Heart right ventricle (tissue), 16 donors: ENCODE results near the gene MIGA1. TPM values are rescaled to one million over a fixed set of nuclear protein-coding genes. Genes with fewer than 3 reads are reported as not detected.

ENCODE experiments used
- ATAC-seq, 8 donors: fragments of 200-7000 bp; cut with Tn5 transposase; one replicate each; pipeline ENCODE4 v1.9.1; 2020; ENCODE audit warnings: mild to moderate bottlenecking in 8 of 8, moderate library complexity in 8 of 8, moderate number of reproducible peaks in 1 of 8
- DNase-seq, 2 donors: peaks; one replicate each; pipeline ENCODE4 v3.0.0-alpha.2; 2020
- H3K27ac ChIP-seq, 10 donors: fragments of 200-600 bp; sonication (generic) in 2 of 10; one replicate each; pipeline versions ENCODE4 v1.5.0 to v1.8.0; 2020 to 2022; ENCODE audit warnings: mild to moderate bottlenecking in 3 of 10
- H3K27me3 ChIP-seq, 7 donors: fragments of 200-600 bp; one replicate each; pipeline ENCODE4 v1.8.0; 2021 to 2022; ENCODE audit warnings: mild to moderate bottlenecking in 2 of 7
- H3K36me3 ChIP-seq, 9 donors: fragments of 200-600 bp; sonication (generic) in 1 of 9; one replicate each; pipeline versions ENCODE4 v1.5.0 to v1.8.0; 2020 to 2022; ENCODE audit warnings: mild to moderate bottlenecking in 2 of 9
- H3K4me1 ChIP-seq, 9 donors: fragments of 200-600 bp; sonication (generic) in 1 of 9; one replicate each; pipeline versions ENCODE4 v1.5.0 to v1.8.0; 2020 to 2022; ENCODE audit warnings: mild to moderate bottlenecking in 4 of 9
- H3K4me3 ChIP-seq, 10 donors: fragments of 200-600 bp; sonication (generic) in 2 of 10; one replicate each; pipeline versions ENCODE4 v1.5.0 to v1.8.0; 2020 to 2022; ENCODE audit warnings: mild to moderate bottlenecking in 7 of 10, moderate library complexity in 2 of 10
- H3K9me3 ChIP-seq, 11 donors: fragments of 200-600 bp in 10 of 11; sonication (generic) in 2 of 11; one replicate each; pipeline versions ENCODE4 v1.5.0 to v1.8.0; 2013 to 2022; ENCODE audit warnings: mild to moderate bottlenecking in 2 of 11, control low read depth in 1 of 11, moderate library complexity in 1 of 11
- WGBS, 2 donors: extraction: QIAGEN DNeasy Blood & Tissue Kit; methylation state at CpG; one replicate each; pipeline ENCODE4 v1.1.7; 2013; ENCODE audit warnings: inconsistent platforms in 1 of 2; 5-methylcytosine and 5-hydroxymethylcytosine counted together
- intact Hi-C, 10 donors: fragments of 100-400 bp; cut with DNase I; formaldehyde crosslinking; loops; one replicate each; pipeline versions ENCODE4 v1.11.1 to v1.14.2; 2022
- polyA plus RNA-seq, 2 donors: library from polyadenylated mRNA; stranded (reverse); fragments of 200-250 nt; gene quantifications; one replicate each; pipeline ENCODE4 v1.2.3, GENCODE V29; 2013
- total RNA-seq, 10 donors: library from RNA; stranded (reverse); fragmentation: NEBNext Ultra II Directional in 3 of 10; extraction: Animal tissue kit (Norgen Biotek cat#: 25700) in 3 of 10; gene quantifications; one replicate each; pipeline versions ENCODE4 v1.2.1 to v1.2.4, GENCODE V29; 2021 to 2023
- TF ChIP-seq, protein P1 (sequence below), 9 donors: fragments of 200-600 bp; sonication (generic) in 2 of 9; IDR thresholded peaks; one replicate each; pipeline versions ENCODE4 v1.5.0 to v1.8.0; 2021 to 2022; ENCODE audit warnings: antibody characterized with exemption in 9 of 9, mild to moderate bottlenecking in 5 of 9, moderate library complexity in 1 of 9
- donor health status: Arrhythmogenic right ventricular cardiomyopathy.
- donor health status: ischemic (EF 13 %, LVEDD 7.1; RV severe dilation, severe dysfunction).
- donor health status: healthy with polysubstance abuse.
- donor health status: DM: no; HTN: yes; CAD: no.
- donor health status: DM: no; HTN: no; CAD: no.
- donor health status: ischemic (EF 25% LVEDD 6.9; RV normal size, moderate dysfunction).
- donor health status: ischemic (EF 25% LVEDD 5.7; RV mildly dilated, moderate dysfunction).
- donor health status: healthy.
- donor health status: DM: yes; HTN: yes; CAD: no.
- donor health status: Ischemic cardiomyopathy.
- donor health status: ischemic (EF 35%, LVEDD 5.7; RV mildly dilated, moderate dysfunction).
- donor health status: nonischemic (EF 11% LVEDD 7.7; RV severe dilation, severe dysfunction).
- donor health status: DM: yes; HTN: yes; CAD: no.
- donor health status: PGD.
- donor health status: ischemic (EF 29% LVEDD 5.4; RV normal size, mild dysfunction).
- donor health status: nonischemic (EF 23%, LVEDD 6.1; RV moderate dilation, normal function).

MIGA1 gene
- total and polyA plus RNA-seq, 12 donors, result 2.4 to 14.8 (median 11.5) TPM

DNA sequence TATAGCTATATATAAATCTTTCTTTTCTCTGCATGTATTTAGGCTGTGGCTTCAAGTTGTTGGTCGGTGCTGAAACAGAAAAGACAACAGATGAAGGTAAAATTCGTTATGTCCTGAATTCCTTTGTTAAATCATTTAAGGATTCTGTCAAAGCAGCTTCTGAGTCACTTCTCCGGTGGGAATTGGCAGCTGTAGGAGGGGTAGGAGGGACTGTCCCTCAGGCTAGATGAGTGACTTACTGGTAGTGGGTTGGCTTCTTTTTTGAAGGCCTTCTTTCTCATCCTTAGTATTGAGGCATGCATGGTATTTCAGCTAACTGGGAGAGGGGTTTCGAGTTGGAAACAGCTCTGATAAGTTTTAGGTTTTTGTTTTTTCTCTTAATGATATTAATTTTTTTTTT lies 86.8 kb downstream of the MIGA1 start:
- 80 to 82% methylated on average over 4 of the region's 4 CpGs for WGBS, 2 donors
- no peak for DNase-seq
- Histone ChIP-seq H3K27me3 (no peaks in the 10 kb centered on the region), H3K36me3 (peaks cover 0 to 75% (median 12%) of the 10 kb centered on the region in 9 donors), H3K4me3 (no peak overlapping the region), H3K27ac (no peak overlapping the region), H3K4me1 (peaks cover 0 to 2% (median 0%) of the 10 kb centered on the region in 9 donors), H3K9me3 (no peaks in the 10 kb centered on the region)
- TF ChIP-seq, protein P1, sequence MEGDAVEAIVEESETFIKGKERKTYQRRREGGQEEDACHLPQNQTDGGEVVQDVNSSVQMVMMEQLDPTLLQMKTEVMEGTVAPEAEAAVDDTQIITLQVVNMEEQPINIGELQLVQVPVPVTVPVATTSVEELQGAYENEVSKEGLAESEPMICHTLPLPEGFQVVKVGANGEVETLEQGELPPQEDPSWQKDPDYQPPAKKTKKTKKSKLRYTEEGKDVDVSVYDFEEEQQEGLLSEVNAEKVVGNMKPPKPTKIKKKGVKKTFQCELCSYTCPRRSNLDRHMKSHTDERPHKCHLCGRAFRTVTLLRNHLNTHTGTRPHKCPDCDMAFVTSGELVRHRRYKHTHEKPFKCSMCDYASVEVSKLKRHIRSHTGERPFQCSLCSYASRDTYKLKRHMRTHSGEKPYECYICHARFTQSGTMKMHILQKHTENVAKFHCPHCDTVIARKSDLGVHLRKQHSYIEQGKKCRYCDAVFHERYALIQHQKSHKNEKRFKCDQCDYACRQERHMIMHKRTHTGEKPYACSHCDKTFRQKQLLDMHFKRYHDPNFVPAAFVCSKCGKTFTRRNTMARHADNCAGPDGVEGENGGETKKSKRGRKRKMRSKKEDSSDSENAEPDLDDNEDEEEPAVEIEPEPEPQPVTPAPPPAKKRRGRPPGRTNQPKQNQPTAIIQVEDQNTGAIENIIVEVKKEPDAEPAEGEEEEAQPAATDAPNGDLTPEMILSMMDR (IDR thresholded peaks at IDR 0.05), result no peak
- no peak for ATAC-seq
- intact Hi-C loops, result no loop called here

DNA sequence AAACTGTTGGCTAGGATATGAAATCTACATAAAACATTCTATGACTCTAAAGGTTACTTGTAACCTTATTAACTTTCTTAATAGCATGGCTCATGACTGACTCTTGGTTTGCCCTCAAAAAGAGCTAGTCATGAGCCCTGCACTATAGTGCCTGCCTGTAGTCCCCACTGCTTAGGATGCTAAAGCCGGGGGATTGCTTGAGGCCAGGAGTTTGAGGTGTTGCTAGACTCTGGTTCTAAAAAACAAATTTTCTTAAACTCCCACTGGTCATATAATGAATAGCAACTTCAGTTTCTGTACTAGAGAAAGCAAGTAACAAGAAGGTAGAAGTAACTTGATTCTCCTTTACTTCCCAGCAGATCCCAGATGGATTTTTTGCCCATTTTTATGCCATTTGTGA lies 93.2 kb downstream of the MIGA1 start:
- no peaks in the 10 kb centered on the region for H3K9me3 ChIP-seq
- H3K4me1 ChIP-seq, result no peaks in the 10 kb centered on the region
- intact Hi-C loops, result no loop called here
- TF ChIP-seq, protein P1 (IDR thresholded peaks at IDR 0.05), result no peak
- no peak overlapping the region for H3K4me3 ChIP-seq
- ATAC-seq (no peak), DNase-seq (no peak)
- peaks cover 0 to 52% (median 11%) of the 10 kb centered on the region in 9 donors for H3K36me3 ChIP-seq
- 95 to 100% methylated on average over 1 of the region's 1 CpG for WGBS, 2 donors
- H3K27ac ChIP-seq, result no peak overlapping the region
- H3K27me3 ChIP-seq, result no peaks in the 10 kb centered on the region

DNA sequence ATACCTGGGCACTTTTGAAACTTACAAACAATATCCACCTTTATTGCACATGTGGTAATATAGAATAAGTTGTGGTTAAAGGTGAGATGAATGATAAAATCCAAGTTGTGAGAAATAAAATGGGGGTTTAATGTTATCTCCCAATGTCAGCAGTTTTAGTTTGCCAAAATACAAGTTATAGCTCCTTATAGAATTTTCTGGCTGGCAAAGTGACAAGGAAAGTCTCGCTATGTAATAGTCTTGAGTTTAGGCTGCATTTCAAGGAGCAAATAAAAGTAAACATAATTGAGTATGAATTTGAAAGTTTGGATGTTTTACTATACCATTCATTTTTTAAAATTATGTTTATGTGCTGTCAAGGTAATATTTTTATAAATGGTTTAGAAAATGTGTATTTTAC lies 94.0 kb downstream of the MIGA1 start:
- H3K4me3 ChIP-seq, result no peak overlapping the region
- H3K27me3 ChIP-seq, result no peaks in the 10 kb centered on the region
- 94 to 97% methylated on average over 1 of the region's 1 CpG for WGBS, 2 donors
- TF ChIP-seq, protein P1 (IDR thresholded peaks at IDR 0.05), result no peak
- no peaks in the 10 kb centered on the region for H3K4me1 ChIP-seq
- H3K9me3 ChIP-seq, result no peaks in the 10 kb centered on the region
- ATAC-seq, result no peak
- H3K36me3 ChIP-seq, result peaks cover 0 to 44% (median 8%) of the 10 kb centered on the region in 9 donors
- intact Hi-C loops, result no loop called here
- no peak for DNase-seq
- H3K27ac ChIP-seq, result no peak overlapping the region

DNA sequence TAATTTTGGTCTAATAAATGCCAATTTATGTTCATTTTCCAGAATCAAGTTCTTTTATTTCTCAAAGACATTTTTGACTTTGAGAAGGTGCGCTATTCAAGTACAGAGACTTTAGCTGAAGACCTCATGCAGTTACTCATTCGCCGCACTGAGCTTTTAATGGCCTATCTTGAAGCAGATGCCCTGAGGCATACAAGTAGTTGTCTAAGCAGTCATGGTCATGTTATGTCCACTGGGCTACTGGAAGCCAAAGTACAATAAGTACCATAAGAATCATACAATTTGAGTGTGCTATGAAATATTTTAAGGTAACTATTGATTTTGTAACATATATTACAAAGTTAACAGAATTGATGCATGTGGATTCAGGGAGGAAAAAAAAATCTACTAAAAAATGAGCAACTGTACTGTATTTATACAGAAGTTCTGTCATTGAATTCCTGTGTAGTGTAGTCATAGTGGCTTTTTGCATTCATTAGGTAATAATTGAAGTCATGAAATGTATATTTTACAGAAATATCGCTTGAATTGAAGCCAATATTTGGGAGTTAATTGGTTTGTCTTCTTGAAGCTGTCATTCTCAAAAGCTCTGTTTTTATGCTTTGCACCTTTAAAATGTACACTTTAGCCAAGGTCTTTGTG lies 95.5 kb downstream of the MIGA1 start:
- 97 to 99% methylated on average over 4 of the region's 4 CpGs for WGBS, 2 donors
- ATAC-seq (no peak), DNase-seq (no peak)
- no peaks in the 10 kb centered on the region for H3K27me3 ChIP-seq
- intact Hi-C loops, result no loop called here
- H3K36me3 ChIP-seq, result peaks cover 0 to 40% (median 9%) of the 10 kb centered on the region in 9 donors
- H3K27ac ChIP-seq, result no peak overlapping the region
- H3K4me1 ChIP-seq, result no peaks in the 10 kb centered on the region
- no peaks in the 10 kb centered on the region for H3K9me3 ChIP-seq
- TF ChIP-seq, protein P1 (IDR thresholded peaks at IDR 0.05), result no peak
- no peak overlapping the region for H3K4me3 ChIP-seq
